GM10266 (cell line): ENCODE measurements around the gene BMPR1B.

Experiments
- DNase-seq: peaks from one replicate; pipeline ENCODE4 v3.0.0; 2012; ENCODE audit errors: extremely low spot score
- TF ChIP-seq, protein P1 (sequence below): IDR thresholded peaks from 2 replicates; pipeline ENCODE4 v1.5.1; 2012; ENCODE audit warnings: mild to moderate bottlenecking, low read depth; ENCODE audit not compliant: control insufficient read depth, insufficient read depth; ENCODE audit errors: missing control alignments

The BMPR1B gene

DNA sequence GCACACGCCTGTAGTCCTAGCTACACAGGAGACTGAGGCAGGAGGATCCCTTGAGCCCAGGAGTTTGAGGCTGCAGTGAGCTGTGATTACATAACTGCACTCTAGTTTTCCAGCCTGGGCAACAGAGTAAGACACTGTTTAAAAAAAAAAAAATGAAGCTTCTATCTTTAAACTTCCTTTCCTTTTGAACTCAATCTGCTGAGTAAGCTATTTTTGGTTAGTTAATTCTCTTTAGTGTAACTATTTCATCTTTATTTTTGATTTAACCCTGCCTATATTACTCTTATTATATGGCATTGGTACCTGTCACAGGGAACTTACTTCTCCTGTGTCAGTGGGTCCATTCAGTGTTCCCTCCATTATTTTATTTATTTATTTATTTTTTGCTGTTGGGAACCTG is 160.8 kb downstream of the BMPR1B start:
- TF ChIP-seq, protein P1, sequence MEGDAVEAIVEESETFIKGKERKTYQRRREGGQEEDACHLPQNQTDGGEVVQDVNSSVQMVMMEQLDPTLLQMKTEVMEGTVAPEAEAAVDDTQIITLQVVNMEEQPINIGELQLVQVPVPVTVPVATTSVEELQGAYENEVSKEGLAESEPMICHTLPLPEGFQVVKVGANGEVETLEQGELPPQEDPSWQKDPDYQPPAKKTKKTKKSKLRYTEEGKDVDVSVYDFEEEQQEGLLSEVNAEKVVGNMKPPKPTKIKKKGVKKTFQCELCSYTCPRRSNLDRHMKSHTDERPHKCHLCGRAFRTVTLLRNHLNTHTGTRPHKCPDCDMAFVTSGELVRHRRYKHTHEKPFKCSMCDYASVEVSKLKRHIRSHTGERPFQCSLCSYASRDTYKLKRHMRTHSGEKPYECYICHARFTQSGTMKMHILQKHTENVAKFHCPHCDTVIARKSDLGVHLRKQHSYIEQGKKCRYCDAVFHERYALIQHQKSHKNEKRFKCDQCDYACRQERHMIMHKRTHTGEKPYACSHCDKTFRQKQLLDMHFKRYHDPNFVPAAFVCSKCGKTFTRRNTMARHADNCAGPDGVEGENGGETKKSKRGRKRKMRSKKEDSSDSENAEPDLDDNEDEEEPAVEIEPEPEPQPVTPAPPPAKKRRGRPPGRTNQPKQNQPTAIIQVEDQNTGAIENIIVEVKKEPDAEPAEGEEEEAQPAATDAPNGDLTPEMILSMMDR, result no peak
- DNase-seq, result no peak

DNA sequence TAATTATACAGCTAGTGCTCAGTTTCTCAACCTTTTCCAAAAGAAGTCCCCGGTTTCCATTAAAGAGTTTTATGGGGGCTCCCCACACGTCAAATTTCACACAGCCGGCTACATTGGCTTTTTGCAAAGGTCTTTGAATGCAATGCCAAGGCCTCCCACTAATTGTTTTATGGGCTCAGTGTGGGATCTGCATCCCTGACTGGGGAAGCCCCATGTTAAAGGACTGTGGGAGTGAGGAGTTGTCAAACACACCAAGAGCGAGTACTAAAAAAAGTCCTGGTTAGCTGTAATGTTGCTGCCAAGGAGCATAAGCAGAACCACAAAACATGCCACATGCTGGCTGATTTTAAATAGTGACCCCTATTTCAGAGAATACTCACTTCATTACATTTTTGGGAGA is 162.6 kb downstream of the BMPR1B start:
- TF ChIP-seq, protein P1, result no peak
- no peak for DNase-seq

DNA sequence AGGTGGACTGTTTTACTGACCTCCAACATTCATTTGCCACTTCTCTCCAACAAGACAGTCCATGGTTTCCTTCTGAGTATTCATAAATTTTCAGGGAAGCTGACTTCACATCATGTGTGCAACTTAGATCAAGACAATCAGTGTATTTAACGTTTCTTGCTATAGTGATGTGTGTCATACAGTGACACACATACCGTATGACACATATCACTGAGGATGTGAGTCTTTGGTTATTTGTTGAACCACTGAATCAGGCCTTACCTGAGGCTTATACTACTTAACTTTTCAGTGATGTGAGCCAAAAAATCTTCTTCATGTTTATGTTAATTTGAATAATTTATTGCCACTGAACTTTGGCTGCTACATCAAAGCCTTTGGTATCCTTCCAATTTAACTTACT is 166.8 kb downstream of the BMPR1B start:
- DNase-seq, result no peak
- TF ChIP-seq, protein P1, result no peak

DNA sequence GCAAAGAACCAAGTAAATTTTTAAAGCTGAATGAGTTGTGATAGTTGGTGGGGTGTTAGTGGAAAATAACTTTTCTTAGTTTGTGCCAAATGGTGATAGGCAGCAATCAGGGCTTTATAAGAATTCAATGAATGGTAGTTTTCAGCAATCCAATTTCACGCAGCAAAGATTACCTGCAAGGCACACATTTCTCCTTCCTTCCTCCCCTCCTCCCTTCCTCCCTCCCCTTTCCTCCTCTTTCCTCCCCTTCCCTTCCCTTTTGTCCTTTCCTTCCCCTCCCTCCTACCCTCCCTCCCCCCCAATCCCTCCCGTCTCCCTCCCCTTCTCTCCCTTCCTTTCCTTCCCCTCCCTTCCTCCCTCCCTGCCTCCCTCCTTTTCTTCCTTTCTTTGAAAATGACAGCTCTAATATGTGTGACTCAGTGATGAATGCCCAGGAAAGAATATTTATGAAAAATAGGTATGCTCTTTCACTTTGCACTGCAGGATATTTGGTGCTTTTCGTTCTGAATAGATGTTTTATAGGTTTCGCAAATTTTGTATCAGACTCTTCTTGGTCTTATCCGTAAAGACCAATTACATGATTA is 168.1 kb downstream of the BMPR1B start:
- TF ChIP-seq, protein P1, result no peak
- no peak for DNase-seq

DNA sequence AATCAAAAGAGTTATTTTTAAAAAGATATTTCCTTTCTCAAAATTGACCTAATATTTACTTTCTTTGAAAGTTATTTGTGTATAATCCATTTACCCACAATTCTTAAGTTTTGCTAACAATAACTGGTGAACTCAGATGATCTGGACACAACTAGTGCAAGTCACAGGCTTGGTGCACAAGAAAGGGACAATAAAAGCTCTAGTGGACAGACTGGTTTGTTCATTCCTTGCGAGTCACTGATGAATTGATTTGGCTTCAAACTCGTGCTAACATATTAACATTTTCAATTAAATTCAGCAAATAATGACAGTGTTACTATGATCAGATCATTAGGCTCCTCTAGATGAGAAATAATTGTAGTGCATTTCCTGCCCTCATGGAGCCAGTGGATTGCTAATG is 169.2 kb downstream of the BMPR1B start:
- DNase-seq, result no peak
- TF ChIP-seq, protein P1, result no peak

DNA sequence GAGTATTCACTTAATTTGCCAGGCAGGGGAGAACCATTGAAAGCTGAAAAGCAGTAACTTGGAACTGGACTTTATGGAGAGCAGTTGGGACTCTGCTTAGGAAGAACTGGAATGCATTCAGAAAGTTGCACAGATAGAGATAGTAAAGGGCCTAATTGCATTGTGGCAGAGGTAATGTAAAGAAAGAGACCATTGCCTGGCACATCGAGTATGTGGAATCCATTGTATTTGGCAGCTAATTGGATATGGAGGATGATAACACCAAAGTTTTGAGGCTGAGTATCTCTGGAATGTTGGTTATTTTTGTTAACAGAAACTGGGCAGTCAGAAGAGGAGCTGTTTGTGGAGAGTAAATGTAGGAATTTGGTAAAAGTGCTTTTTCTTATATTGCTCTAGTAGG is 169.9 kb downstream of the BMPR1B start:
- TF ChIP-seq, protein P1, result no peak

DNA sequence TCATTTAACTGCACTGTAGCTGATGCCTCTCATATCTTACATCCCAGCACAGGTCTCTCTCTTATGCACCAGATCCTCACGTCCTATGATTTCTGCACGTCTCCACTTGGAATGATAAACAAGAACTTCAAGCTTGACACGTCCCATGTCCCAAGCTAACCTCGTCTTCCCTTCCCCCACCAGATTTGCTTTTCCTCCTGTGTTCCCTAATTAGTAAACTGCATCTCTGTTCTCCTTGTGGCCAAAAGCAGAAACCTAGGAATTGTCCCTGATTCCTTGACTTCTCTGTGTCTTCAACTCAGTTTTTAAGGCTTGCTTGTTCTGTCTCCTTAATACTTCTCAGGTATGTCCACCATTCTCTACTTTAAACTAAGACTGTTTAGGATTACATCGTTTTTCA is 171.9 kb downstream of the BMPR1B start:
- TF ChIP-seq, protein P1, result no peak

More for the DNA sequence above, 169.9 kb downstream of the BMPR1B start:
- no peak for DNase-seq

More for the DNA sequence above, 171.9 kb downstream of the BMPR1B start:
- no peak for DNase-seq
